Sigmoid colon (tissue), 4 donors: Measurements from ENCODE around the gene SPOCD1.

Experiments used
- EP300 ChIP-seq, 4 donors: sonication (generic); formaldehyde crosslinking; IDR thresholded peaks; one replicate each; pipeline ENCODE4 v1.6.1; 2017; ENCODE audit warnings: antibody characterized with exemption in 4 of 4
- POLR2A ChIP-seq, 2 donors: fragments of 450-650 bp; IDR thresholded peaks; one replicate each; pipeline ENCODE4 v1.6.1; 2016; ENCODE audit warnings: antibody characterized with exemption in 2 of 2, mild to moderate bottlenecking in 2 of 2, moderate library complexity in 2 of 2

- no peak for TF ChIP-seq POLR2A (IDR thresholded peaks at IDR 0.05)
- TF ChIP-seq EP300 (IDR thresholded peaks at IDR 0.05), result no peak
Observed at GRCh38 chr1:31849653-31850052, 33.8 kb upstream of the SPOCD1 start.
